IMR-90 (cell line): ENCODE data around the gene SPATA46. TPM values are rescaled to one million over a fixed set of nuclear protein-coding genes. Genes with fewer than 3 reads are reported as not detected.

Source experiments
- ATAC-seq: fragments of 200-7000 bp; cut with Tn5 transposase; 2 replicates; pipeline ENCODE4 v1.9.1; 2020; ENCODE audit warnings: low read depth, mild to moderate bottlenecking, moderate library complexity
- BruUV-seq: library from RNA; stranded (reverse); fragments of 400-500 nt; replicated peaks from 2 replicates; lab custom pipeline; 2021; lab: Mats Ljungman, UMichigan
- CTCF ChIA-PET: fragments of 300-600 bp; formaldehyde crosslinking; extraction: SDS; loops from one replicate; lab custom pipeline; 2021; ENCODE audit warnings: antibody characterized with exemption; lab: Yijun Ruan, JAX
- POLR2A ChIA-PET: fragments of 300-600 bp; sonication (Branson Sonifier 250); formaldehyde crosslinking; loops from one replicate; lab custom pipeline; 2022; ENCODE audit warnings: antibody characterized with exemption; ENCODE audit not compliant: unreplicated experiment; lab: Charles Lee
- DNase-seq: peaks from one replicate; pipeline ENCODE4 v3.0.0; 2013
- H2AFZ ChIP-seq: replicated peaks from 2 replicates; pipeline ENCODE3; 2013; ENCODE audit warnings: low read length, mild to moderate bottlenecking; ENCODE audit not compliant: poor library complexity
- H2AK5ac ChIP-seq: 2 replicates; pipeline ENCODE4 v1.6.1; 2013; ENCODE audit warnings: low read depth, low read length, inconsistent platforms
- H2AK9ac ChIP-seq: replicated peaks from 2 replicates; pipeline ENCODE3; 2013; ENCODE audit warnings: mild to moderate bottlenecking, low read depth, low read length, moderate library complexity; ENCODE audit not compliant: poor library complexity
- H2BK120ac ChIP-seq: 2 replicates; pipeline ENCODE4 v1.6.1; 2013; ENCODE audit warnings: low read depth, low read length, inconsistent platforms
- H2BK15ac ChIP-seq: 3 replicates; pipeline ENCODE4 v1.6.1; 2013; ENCODE audit warnings: low read depth, low read length, inconsistent platforms
- H2BK20ac ChIP-seq: 2 replicates; pipeline ENCODE4 v1.6.1; 2013; ENCODE audit warnings: low read depth, mild to moderate bottlenecking, inconsistent platforms, low read length, moderate library complexity
- H2BK5ac ChIP-seq: 2 replicates; pipeline ENCODE4 v1.6.1; 2013; ENCODE audit warnings: mild to moderate bottlenecking, low read depth, low read length, inconsistent platforms; ENCODE audit not compliant: poor library complexity, severe bottlenecking
- H3K14ac ChIP-seq: replicated peaks from 2 replicates; pipeline ENCODE4 v1.6.1; 2013; ENCODE audit warnings: low read depth, low read length, inconsistent platforms
- H3K18ac ChIP-seq: 2 replicates; pipeline ENCODE4 v1.6.1; 2013; ENCODE audit warnings: low read depth, low read length, control low read depth
- H3K23ac ChIP-seq: 2 replicates; pipeline ENCODE4 v1.6.1; 2013; ENCODE audit warnings: low read depth, low read length, inconsistent platforms
- H3K27ac ChIP-seq: 2 replicates; pipeline ENCODE4 v1.5.1; 2013; ENCODE audit warnings: mild to moderate bottlenecking, control low read depth, low read length; ENCODE audit not compliant: insufficient read depth
- H3K27me3 ChIP-seq: 2 replicates; pipeline ENCODE4 v1.6.1; 2013; ENCODE audit warnings: low read length; ENCODE audit not compliant: control insufficient read depth, insufficient read depth
- H3K36me3 ChIP-seq: 2 replicates; pipeline ENCODE4 v1.6.1; 2013; ENCODE audit warnings: low read length, mixed read lengths; ENCODE audit not compliant: control insufficient read depth, insufficient read depth
- H3K4ac ChIP-seq: 2 replicates; pipeline ENCODE4 v1.6.1; 2013; ENCODE audit warnings: low read depth, low read length, inconsistent platforms
- H3K4me1 ChIP-seq: 2 replicates; pipeline ENCODE4 v1.6.1; 2013; ENCODE audit warnings: low read length, mixed read lengths; ENCODE audit not compliant: control insufficient read depth, insufficient read depth
- H3K4me2 ChIP-seq: 2 replicates; pipeline ENCODE4 v1.6.1; 2013; ENCODE audit warnings: low read depth, mild to moderate bottlenecking, control low read depth, low read length, moderate library complexity
- H3K4me3 ChIP-seq: 2 replicates; pipeline ENCODE4 v1.5.1; 2013; ENCODE audit warnings: low read depth, mild to moderate bottlenecking, control low read depth, low read length, moderate library complexity; ENCODE audit not compliant: insufficient read depth
- H3K56ac ChIP-seq: 2 replicates; pipeline ENCODE4 v1.6.1; 2013; ENCODE audit warnings: low read length, inconsistent platforms; ENCODE audit not compliant: insufficient read depth; ENCODE audit errors: extremely low read depth
- H3K79me1 ChIP-seq, 2 experiments: 2 replicates each; pipeline ENCODE4 v1.6.1; 2013; ENCODE audit warnings: low read length in 2 of 2, inconsistent platforms in 1 of 2, low read depth in 1 of 2
- H3K9ac ChIP-seq: 2 replicates; pipeline ENCODE4 v1.6.1; 2013; ENCODE audit warnings: low read depth, low read length, control low read depth
- H3K9me1 ChIP-seq: 2 replicates; pipeline ENCODE4 v1.6.1; 2013; ENCODE audit warnings: low read length, inconsistent platforms; ENCODE audit not compliant: insufficient read depth
- H3K9me3 ChIP-seq: 2 replicates; pipeline ENCODE4 v1.6.1; 2013; ENCODE audit warnings: low read length; ENCODE audit not compliant: control insufficient read depth, insufficient read depth
- H4K20me1 ChIP-seq: 2 replicates; pipeline ENCODE4 v1.6.1; 2013; ENCODE audit warnings: low read length, inconsistent platforms; ENCODE audit not compliant: insufficient read depth
- H4K5ac ChIP-seq: 2 replicates; pipeline ENCODE4 v1.6.1; 2013; ENCODE audit warnings: mild to moderate bottlenecking, low read depth, low read length, control low read depth
- H4K8ac ChIP-seq, 2 experiments: 2 replicates each; pipeline ENCODE4 v1.6.1; 2013; ENCODE audit warnings: low read depth in 2 of 2, low read length in 2 of 2, control low read depth in 1 of 2, inconsistent platforms in 1 of 2
- H4K91ac ChIP-seq: 2 replicates; pipeline ENCODE4 v1.6.1; 2013; ENCODE audit warnings: low read depth, low read length, inconsistent platforms; ENCODE audit not compliant: insufficient read depth
- BHLHE40 ChIP-seq: fragments of 150-350 bp; IDR thresholded peaks from 2 replicates; pipeline ENCODE4 v1.6.1; 2016; ENCODE audit warnings: mild to moderate bottlenecking, low read depth, low read length
- CEBPB ChIP-seq: IDR thresholded peaks from 2 replicates; pipeline ENCODE4 v1.6.1; 2012; ENCODE audit warnings: low read depth, low read length, improper control_type of control experiment
- CHD1 ChIP-seq: IDR thresholded peaks from 2 replicates; pipeline ENCODE4 v1.6.1; 2012; ENCODE audit warnings: low read depth, low read length, improper control_type of control experiment
- FOS ChIP-seq: fragments of 150-350 bp; IDR thresholded peaks from 2 replicates; pipeline ENCODE4 v1.6.1; 2016; ENCODE audit warnings: low read depth, low read length
- MAFK ChIP-seq: IDR thresholded peaks from 2 replicates; pipeline ENCODE4 v1.6.1; 2012; ENCODE audit warnings: low read depth, low read length, improper control_type of control experiment
- MAZ ChIP-seq: IDR thresholded peaks from 2 replicates; pipeline ENCODE4 v1.6.1; 2012; ENCODE audit warnings: low read depth, mild to moderate bottlenecking, low read length, improper control_type of control experiment, moderate library complexity, borderline replicate concordance
- MXI1 ChIP-seq: IDR thresholded peaks from 2 replicates; pipeline ENCODE4 v1.6.1; 2012; ENCODE audit warnings: low read depth, mild to moderate bottlenecking, low read length, moderate library complexity, borderline replicate concordance
- NFE2L2 ChIP-seq: fragments of 150-350 bp; IDR thresholded peaks from 2 replicates; pipeline ENCODE4 v1.6.1; 2016; ENCODE audit warnings: low read depth, mild to moderate bottlenecking, low read length
- RAD21 ChIP-seq: IDR thresholded peaks from 2 replicates; pipeline ENCODE4 v1.6.1; 2012; ENCODE audit warnings: low read length, improper control_type of control experiment
- RCOR1 ChIP-seq: IDR thresholded peaks from 2 replicates; pipeline ENCODE4 v1.6.1; 2012; ENCODE audit warnings: mild to moderate bottlenecking, low read length, improper control_type of control experiment; ENCODE audit not compliant: insufficient replicate concordance
- RFX5 ChIP-seq: IDR thresholded peaks from 2 replicates; pipeline ENCODE4 v1.8.0; 2012; ENCODE audit warnings: low read depth, mild to moderate bottlenecking, low read length, moderate library complexity
- SMC3 ChIP-seq: fragments of 150-350 bp; IDR thresholded peaks from 2 replicates; pipeline ENCODE4 v1.6.1; 2016; ENCODE audit warnings: low read depth, mild to moderate bottlenecking, antibody characterized with exemption, low read length, moderate library complexity
- USF2 ChIP-seq: fragments of 150-350 bp; IDR thresholded peaks from 2 replicates; pipeline ENCODE4 v1.6.1; 2017; ENCODE audit warnings: mild to moderate bottlenecking, antibody characterized with exemption, low read length, low read depth
- WGBS, 2 experiments: methylation state at CpG; one replicate each; pipeline versions ENCODE4 v1.1.5 to v1.1.7; 2013; ENCODE audit warnings: missing lambda C conversion rate in 2 of 2; ENCODE audit not compliant: insufficient read length in 1 of 2; ENCODE audit errors: extremely low coverage in 2 of 2; 5-methylcytosine and 5-hydroxymethylcytosine counted together
- dilution Hi-C: fragments of 300-500 bp; cut with HindIII; formaldehyde crosslinking; loops from one replicate; pipeline ENCODE4 v1.14.3; 2018; ENCODE audit warnings: low sequenced_read_pairs; ENCODE audit not compliant: unreplicated experiment
- in situ Hi-C: fragments of 300-500 bp; cut with MboI; formaldehyde crosslinking; loops from 3 replicates; pipeline ENCODE4 v1.14.3; 2019; ENCODE audit warnings: low sequenced_read_pairs, inconsistent platforms, mixed read lengths
- intact Hi-C: fragments of 100-400 bp; cut with micrococcal nuclease; formaldehyde crosslinking; loops from 2 replicates; pipeline ENCODE4 v1.10.0; 2022
- polyA plus RNA-seq, 3 experiments: library from polyadenylated mRNA; depleted of rRNA; stranded (reverse); fragments of >200 nt; gene quantifications; 2 replicates each; pipeline ENCODE4 v1.2.3, GENCODE V29; 2012; ENCODE audit warnings: low replicate concordance in 1 of 3
- total RNA-seq: library from RNA; depleted of rRNA; stranded (reverse); fragments of >200 nt; gene quantifications from 2 replicates; pipeline ENCODE4 v1.2.3, GENCODE V29; 2012

SPATA46 gene
- total and polyA plus RNA-seq, 2 of the 4 experiments (the other 2 are of a cell fraction) = not detected

- Histone ChIP-seq H2BK120ac (no peak overlapping the region), H3K4me1 (no peaks in the 10 kb centered on the region), H3K79me1 (no peaks in the 10 kb centered on the region), H2AFZ (no peak overlapping the region), H2AK5ac (no peak overlapping the region), H3K18ac (no peak overlapping the region), H2AK9ac (no peak overlapping the region), H2BK15ac (no peak overlapping the region), H2BK5ac (no peak overlapping the region), H4K20me1 (no peaks in the 10 kb centered on the region), H3K27me3 (peaks cover 12% of the 10 kb centered on the region), H3K36me3 (no peaks in the 10 kb centered on the region), H4K91ac (no peak overlapping the region), H3K9me3 (no peaks in the 10 kb centered on the region), H3K9me1 (no peaks in the 10 kb centered on the region), H3K4ac (no peak overlapping the region), H4K5ac (no peak overlapping the region), H3K4me3 (no peak overlapping the region), H3K27ac (no peak overlapping the region), H4K8ac (no peak overlapping the region), H3K23ac (no peak overlapping the region), H3K56ac (no peak overlapping the region), H3K4me2 (no peak overlapping the region), H3K14ac (no peak overlapping the region), H2BK20ac (no peak overlapping the region), H3K9ac (no peak overlapping the region)
- no TSS peak for BruUV-seq
- DNase-seq (no peak), ATAC-seq (no peak)
- TF ChIP-seq MAFK (no peak), RAD21 (no peak), SMC3 (no peak), RCOR1 (no peak), BHLHE40 (no peak), FOS (no peak), MXI1 (no peak), RFX5 (no peak), MAZ (no peak), USF2 (no peak), CHD1 (no peak), CEBPB (no peak), NFE2L2 (no peak)
- POLR2A ChIA-PET = no interaction called here
- intact Hi-C loops (no loop called here), dilution Hi-C loops (no loop called here), in situ Hi-C loops (no loop called here)
- CTCF ChIA-PET = no interaction called here
- no CpG with 5 or more reads among the region's 3 CpGs for WGBS, 2 experiments
These were observed 46.8 kb downstream of the SPATA46 start for GRCh38 chr1:162329826-162330225.
